ENCODE results near the gene FOXR1.

DNA sequence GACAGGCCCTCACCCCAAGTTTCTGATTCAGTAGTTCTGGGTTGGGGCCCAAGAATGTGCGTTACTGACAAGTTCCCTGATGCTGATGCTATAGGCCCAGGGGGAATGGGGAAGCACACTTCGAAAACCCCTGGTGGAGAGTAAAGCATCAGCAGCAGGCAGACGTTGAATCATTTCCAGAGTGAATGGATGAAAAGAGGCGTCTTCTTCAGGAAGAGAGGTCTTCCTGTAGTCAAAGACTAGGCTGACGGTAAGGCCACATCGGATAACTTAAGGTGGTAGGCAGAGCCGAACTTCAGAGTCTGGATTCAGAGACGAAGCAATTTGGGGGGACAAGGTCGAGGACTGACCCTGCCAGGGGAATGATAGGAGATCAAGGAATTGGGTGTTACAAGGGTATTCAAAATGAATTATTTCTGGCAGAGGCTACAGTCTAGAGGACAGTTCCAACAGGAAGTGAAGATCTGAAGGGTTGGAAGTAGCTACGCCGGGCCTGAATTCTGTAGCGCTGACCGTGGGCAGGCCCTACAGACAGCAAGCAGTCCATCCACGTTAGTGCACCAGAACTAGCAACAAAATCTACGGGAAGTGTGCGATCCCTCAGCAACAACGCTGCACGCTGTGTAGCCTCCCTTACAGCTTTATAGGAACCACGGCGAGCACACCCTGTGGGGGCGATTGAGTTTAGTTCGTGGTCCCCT, 25.5 kb downstream of the FOXR1 start:
- TF ChIP-seq, protein P1, sequence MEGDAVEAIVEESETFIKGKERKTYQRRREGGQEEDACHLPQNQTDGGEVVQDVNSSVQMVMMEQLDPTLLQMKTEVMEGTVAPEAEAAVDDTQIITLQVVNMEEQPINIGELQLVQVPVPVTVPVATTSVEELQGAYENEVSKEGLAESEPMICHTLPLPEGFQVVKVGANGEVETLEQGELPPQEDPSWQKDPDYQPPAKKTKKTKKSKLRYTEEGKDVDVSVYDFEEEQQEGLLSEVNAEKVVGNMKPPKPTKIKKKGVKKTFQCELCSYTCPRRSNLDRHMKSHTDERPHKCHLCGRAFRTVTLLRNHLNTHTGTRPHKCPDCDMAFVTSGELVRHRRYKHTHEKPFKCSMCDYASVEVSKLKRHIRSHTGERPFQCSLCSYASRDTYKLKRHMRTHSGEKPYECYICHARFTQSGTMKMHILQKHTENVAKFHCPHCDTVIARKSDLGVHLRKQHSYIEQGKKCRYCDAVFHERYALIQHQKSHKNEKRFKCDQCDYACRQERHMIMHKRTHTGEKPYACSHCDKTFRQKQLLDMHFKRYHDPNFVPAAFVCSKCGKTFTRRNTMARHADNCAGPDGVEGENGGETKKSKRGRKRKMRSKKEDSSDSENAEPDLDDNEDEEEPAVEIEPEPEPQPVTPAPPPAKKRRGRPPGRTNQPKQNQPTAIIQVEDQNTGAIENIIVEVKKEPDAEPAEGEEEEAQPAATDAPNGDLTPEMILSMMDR (IDR thresholded peaks at IDR 0.05; ENCODE audit: low read depth, low read length, poor library complexity, severe bottlenecking): peak; percentile 38
- TF ChIP-seq EZH2phosphoT487 (IDR thresholded peaks at IDR 0.05; ENCODE audit: borderline replicate concordance, low read length): no peak
